SJCRH30 (cell line): ENCODE results near the gene MYZAP. TPM values are rescaled to one million over a fixed set of nuclear protein-coding genes. Genes with fewer than 3 reads are reported as not detected.

ENCODE experiments used
- DNase-seq, 2 experiments: peaks; one replicate each; pipeline ENCODE4 v3.0.0-alpha.2; 2015 to 2020
- H3K27ac ChIP-seq: fragments of 250-450 bp; sonication (Bioruptor Pico); 2 replicates; pipeline ENCODE4 v1.5.1; 2020; ENCODE audit warnings: mild to moderate bottlenecking, moderate library complexity
- H3K27me3 ChIP-seq: fragments of 250-450 bp; sonication (Bioruptor Pico); 2 replicates; pipeline ENCODE4 v1.5.1; 2020; ENCODE audit warnings: mild to moderate bottlenecking, moderate library complexity
- H3K36me3 ChIP-seq: fragments of 250-450 bp; sonication (Bioruptor Pico); 2 replicates; pipeline ENCODE4 v1.5.1; 2020; ENCODE audit warnings: mild to moderate bottlenecking, moderate library complexity
- H3K4me1 ChIP-seq: fragments of 250-450 bp; sonication (Bioruptor Pico); 2 replicates; pipeline ENCODE4 v1.5.1; 2020; ENCODE audit warnings: mild to moderate bottlenecking, moderate library complexity
- H3K4me3 ChIP-seq: fragments of 250-450 bp; sonication (Bioruptor Pico); 2 replicates; pipeline ENCODE4 v1.5.1; 2020; ENCODE audit warnings: mild to moderate bottlenecking, moderate library complexity
- H3K9me3 ChIP-seq: fragments of 250-450 bp; sonication (Bioruptor Pico); replicated peaks from 2 replicates; pipeline ENCODE4 v1.5.1; 2020; ENCODE audit warnings: mild to moderate bottlenecking, moderate library complexity
- total RNA-seq: library from RNA; depleted of rRNA; stranded (reverse); fragments of >200 nt; shearing (Covaris generic); gene quantifications from 2 replicates; pipeline ENCODE4 v1.2.3, GENCODE V29; 2014

Gene MYZAP
- total RNA-seq, 1 experiment from 2014 or later = 15.9 TPM

DNA sequence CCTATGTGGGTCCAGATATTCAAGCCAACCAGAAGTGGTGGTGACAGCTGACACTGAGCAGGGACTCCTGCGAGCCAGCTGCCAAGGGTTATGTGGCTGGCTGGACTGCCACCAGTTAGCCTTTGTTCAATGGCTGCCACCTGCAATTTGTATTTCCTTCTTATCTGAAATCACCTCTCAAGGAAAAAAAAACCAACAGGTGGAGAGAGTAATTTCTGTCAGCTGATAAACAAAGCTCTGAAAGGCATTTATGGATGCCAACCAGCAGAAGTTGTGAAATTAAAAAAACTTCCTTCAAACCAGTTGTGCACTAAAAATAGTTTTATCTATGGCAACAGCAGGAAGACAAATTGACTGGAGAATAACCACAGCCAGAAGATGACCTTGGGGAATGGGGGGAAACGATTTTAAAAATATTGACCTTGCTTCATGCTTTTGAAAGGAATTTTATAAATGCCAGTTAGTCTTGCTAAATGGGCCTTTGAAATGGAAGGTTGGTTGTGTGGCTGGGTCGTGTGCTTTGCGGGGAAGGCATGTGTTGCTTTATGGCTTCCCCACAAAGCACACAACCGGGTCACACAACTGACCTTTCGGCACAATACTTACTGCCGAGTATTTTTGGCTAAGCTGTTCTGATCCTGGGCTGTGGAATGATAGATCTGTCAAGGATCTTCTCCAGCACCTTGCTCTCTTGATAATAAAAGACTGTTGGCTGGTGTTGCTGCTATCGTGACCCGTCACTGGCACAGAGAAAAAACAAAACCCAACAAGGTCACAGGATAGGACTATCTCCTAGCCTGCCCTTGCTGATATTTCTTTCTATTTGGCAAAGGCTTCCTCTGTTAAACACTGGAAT lies 3.5 kb downstream of the MYZAP start:
- no peak overlapping the region for H3K27ac ChIP-seq

DNA sequence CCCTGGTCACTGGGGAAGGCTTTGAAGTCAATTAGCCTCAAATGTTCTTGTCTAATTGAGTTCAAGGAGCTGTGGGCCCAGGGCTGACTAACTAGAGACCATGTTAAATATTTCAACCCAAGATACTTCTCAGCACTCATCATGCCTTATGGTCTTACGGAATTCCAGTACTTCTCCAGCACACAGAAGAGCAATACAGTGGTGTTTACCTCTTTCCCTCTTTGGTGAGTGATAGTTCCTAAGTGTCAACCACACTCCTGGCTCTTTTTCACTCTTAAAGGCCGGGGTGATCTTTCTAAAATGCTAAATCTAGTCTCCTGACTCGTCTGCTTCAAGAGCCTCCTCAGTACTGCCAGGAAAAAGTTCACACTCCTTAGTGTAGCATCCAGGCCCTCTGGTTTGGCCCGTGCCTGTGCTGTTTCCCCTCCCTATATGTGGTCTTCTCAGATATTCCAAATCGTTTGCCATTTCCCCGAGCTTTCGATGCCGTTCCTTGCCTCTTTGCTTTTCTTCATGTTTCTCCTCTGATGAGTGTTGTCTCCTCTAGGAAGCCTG lies 4.7 kb downstream of the MYZAP start:
- no peak for DNase-seq

More for the DNA sequence above, 3.5 kb downstream of the MYZAP start:
- peak in 1 of 2 experiments; percentile 44 for DNase-seq
- Histone ChIP-seq H3K27me3 (no peaks in the 10 kb centered on the region), H3K36me3 (no peaks in the 10 kb centered on the region), H3K4me3 (no peak overlapping the region), H3K9me3 (no peaks in the 10 kb centered on the region), H3K4me1 (peaks cover 17% of the 10 kb centered on the region)

GRCh38 chr15:57596978-57597377 lies 5.3 kb downstream of the MYZAP start:
- H3K27me3 ChIP-seq = no peaks in the 10 kb centered on the region
- H3K9me3 ChIP-seq = no peaks in the 10 kb centered on the region
- no peaks in the 10 kb centered on the region for H3K36me3 ChIP-seq
- H3K4me3 ChIP-seq = no peak overlapping the region
- no peak for DNase-seq
- no peak overlapping the region for H3K27ac ChIP-seq
- H3K4me1 ChIP-seq = peaks cover 17% of the 10 kb centered on the region

More for the DNA sequence above, 4.7 kb downstream of the MYZAP start:
- Histone ChIP-seq H3K4me3 (no peak overlapping the region), H3K9me3 (no peaks in the 10 kb centered on the region), H3K36me3 (no peaks in the 10 kb centered on the region), H3K27ac (no peak overlapping the region), H3K27me3 (no peaks in the 10 kb centered on the region), H3K4me1 (peaks cover 17% of the 10 kb centered on the region)

DNA sequence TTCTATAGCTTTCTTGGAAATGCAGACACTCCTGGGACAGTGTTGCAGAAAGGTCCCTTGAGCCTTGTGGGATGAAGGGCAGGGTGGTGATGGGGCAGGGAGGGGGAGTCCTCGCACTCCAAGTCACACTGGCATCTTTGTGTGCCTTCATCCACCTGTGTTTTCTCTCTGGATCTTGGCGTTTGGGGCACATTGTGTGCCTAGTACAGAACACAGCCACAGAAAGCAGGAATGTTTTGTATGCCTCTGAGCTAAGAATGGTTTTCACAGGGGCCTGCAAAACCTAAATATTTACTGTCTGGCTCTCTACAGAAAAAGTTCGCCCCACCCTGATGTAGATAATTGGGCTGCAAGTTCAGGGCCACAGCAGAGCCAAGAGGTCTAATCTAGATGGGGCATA lies 5.7 kb downstream of the MYZAP start:
- Histone ChIP-seq H3K4me3 (no peak overlapping the region), H3K27ac (no peak overlapping the region), H3K9me3 (no peaks in the 10 kb centered on the region), H3K27me3 (no peaks in the 10 kb centered on the region), H3K4me1 (peaks cover 15% of the 10 kb centered on the region), H3K36me3 (no peaks in the 10 kb centered on the region)
- no peak for DNase-seq

DNA sequence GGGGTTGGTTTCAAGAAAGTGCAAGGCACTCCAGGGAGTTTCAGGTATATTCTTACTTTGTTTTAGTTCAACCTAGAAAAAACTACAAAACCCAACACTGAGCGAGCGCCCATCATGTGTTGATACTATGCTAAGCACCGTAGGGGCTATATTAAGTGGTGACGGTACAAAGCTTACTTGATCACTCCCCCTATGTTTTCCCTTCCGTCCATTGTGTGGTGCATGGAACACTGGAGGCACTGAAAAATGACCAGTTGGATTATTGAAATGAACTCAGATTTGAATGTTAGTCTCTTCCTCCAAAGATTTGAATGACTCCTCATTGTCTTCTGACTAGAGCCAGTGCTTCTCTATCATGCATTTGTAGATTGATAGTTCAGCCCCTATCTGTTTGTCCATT lies 6.6 kb downstream of the MYZAP start:
- Histone ChIP-seq H3K36me3 (no peaks in the 10 kb centered on the region), H3K27ac (no peak overlapping the region), H3K27me3 (no peaks in the 10 kb centered on the region), H3K4me3 (no peak overlapping the region), H3K4me1 (peaks cover 10% of the 10 kb centered on the region), H3K9me3 (no peaks in the 10 kb centered on the region)
- no peak for DNase-seq

DNA sequence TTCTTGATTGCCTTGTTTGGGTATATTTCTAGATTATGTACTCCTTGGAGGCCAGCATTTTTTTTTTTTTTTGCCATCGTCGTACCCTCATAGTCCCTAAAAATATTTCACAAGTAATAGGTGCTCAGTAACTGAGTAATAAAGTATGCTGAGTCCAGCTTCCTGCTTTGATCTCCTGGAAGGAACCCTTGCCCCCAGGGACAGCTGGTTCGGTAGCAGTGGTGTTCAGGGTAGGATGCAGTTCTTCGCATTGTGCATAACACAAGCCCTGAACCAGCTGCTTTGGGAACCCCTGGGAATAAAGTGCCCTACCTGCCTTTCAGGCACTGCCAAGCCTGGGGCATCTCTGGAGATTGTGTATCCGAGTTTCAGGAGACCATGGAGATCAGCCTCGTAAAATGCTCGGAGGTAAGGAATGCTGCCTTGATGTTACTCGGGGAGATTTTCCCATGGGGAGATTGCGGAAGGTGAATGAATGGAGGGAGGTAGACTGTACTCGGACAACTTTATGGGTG lies 7.6 kb downstream of the MYZAP start:
- peaks cover 15% of the 10 kb centered on the region for H3K4me1 ChIP-seq
- H3K27ac ChIP-seq = no peak overlapping the region
- H3K36me3 ChIP-seq = no peaks in the 10 kb centered on the region
- no peak for DNase-seq
- no peaks in the 10 kb centered on the region for H3K27me3 ChIP-seq
- no peaks in the 10 kb centered on the region for H3K9me3 ChIP-seq
- no peak overlapping the region for H3K4me3 ChIP-seq

DNA sequence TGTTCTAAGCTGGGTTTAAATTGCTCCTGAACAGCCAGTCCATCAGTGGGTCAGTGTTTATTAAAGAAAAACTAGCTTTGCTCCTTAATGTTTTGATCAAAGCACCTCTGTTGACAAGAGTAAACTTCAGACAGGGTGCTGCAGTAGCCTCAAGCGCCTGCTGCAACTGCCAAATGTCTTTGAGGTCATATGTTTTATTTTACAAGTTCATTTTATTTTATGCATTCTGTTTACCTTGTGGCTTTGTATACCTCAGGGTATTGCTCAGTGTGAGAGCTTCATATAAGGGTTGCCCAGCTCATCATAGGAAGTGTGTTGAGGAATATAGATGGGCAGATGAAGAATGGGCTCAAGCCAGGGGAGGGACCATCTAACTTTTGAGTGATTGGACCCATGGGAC lies 8.5 kb downstream of the MYZAP start:
- peaks cover 14% of the 10 kb centered on the region for H3K4me1 ChIP-seq
- no peak for DNase-seq
- H3K4me3 ChIP-seq = no peak overlapping the region

DNA sequence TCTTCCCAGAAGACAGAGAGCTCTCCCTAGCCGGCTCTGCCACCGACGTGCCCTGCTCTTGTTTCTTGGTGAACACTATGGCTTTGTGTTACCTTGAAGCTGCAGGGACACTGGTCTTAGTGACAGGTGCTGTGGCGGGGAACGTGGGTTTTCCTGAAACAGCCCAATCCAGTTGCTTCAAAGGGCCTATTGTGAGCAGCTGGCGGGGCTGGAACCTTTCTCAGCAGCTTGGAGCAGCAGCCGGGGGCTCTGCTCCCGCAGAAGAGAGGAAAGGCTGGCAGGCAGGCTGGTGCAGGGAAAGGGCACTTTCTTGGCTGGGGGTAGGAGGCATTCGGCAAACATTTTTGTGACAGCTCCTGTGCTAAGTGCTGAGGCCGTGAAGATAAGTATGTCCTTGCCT lies 12.8 kb downstream of the MYZAP start:
- no peaks in the 10 kb centered on the region for H3K36me3 ChIP-seq
- peak; percentile 82 to 94 for DNase-seq

More for the DNA sequence above, 8.5 kb downstream of the MYZAP start:
- H3K9me3 ChIP-seq = no peaks in the 10 kb centered on the region
- no peaks in the 10 kb centered on the region for H3K27me3 ChIP-seq
- H3K36me3 ChIP-seq = no peaks in the 10 kb centered on the region
- H3K27ac ChIP-seq = no peak overlapping the region

GRCh38 chr15:57605491-57605890 lies 13.8 kb downstream of the MYZAP start:
- Histone ChIP-seq H3K27me3 (no peaks in the 10 kb centered on the region), H3K27ac (no peak overlapping the region), H3K4me3 (no peak overlapping the region), H3K4me1 (peaks cover 11% of the 10 kb centered on the region), H3K9me3 (no peaks in the 10 kb centered on the region), H3K36me3 (no peaks in the 10 kb centered on the region)
- DNase-seq = no peak

More for the DNA sequence above, 12.8 kb downstream of the MYZAP start:
- H3K27ac ChIP-seq = peak overlapping the region; percentile 48
- H3K9me3 ChIP-seq = no peaks in the 10 kb centered on the region
- no peak overlapping the region for H3K4me3 ChIP-seq
- no peaks in the 10 kb centered on the region for H3K27me3 ChIP-seq
- peaks cover 11% of the 10 kb centered on the region for H3K4me1 ChIP-seq

DNA sequence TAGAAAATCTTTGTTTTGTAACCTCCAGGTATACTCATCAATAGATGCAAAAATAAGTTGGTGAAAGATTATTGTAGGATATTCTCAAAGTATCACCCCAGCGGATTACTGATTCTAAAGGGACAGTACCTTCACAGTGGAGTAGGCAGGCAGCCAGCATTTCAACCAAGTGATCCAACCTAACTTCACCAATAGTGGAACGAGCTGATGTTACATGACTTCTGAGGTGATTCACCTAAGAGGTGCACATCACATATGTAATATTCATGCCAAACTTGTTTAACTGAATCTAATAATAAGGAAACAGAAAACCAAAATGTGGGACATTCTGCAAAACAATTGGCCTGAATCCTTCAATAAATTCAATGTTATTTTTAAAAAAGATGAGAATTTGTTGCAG lies 14.3 kb downstream of the MYZAP start:
- Histone ChIP-seq H3K36me3 (no peaks in the 10 kb centered on the region), H3K27me3 (no peaks in the 10 kb centered on the region), H3K27ac (no peak overlapping the region), H3K9me3 (no peaks in the 10 kb centered on the region), H3K4me3 (no peak overlapping the region), H3K4me1 (peaks cover 11% of the 10 kb centered on the region)
- no peak for DNase-seq

DNA sequence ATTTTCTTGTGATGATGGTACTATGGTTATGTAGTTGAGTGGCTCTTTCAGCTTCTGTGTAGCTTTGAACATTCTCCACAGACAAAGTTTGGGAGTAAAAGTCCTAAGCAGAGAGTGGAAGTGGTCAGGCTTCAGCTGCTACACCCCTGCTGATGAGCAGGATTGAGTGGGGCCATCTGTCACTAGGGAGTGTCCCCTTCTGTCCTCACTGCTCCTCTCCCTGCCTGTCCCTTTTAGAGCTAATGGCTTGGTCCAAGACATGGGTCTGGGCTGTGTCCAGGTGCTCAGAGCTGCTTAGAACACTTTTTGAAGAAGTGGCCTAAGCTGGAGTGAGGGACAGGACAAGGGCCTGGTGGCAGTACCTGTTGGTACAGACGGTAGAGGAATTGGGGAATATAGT lies 15.1 kb downstream of the MYZAP start:
- H3K27ac ChIP-seq = no peak overlapping the region
- no peak for DNase-seq
- H3K4me1 ChIP-seq = peaks cover 11% of the 10 kb centered on the region
- no peak overlapping the region for H3K4me3 ChIP-seq
- no peaks in the 10 kb centered on the region for H3K27me3 ChIP-seq
- no peaks in the 10 kb centered on the region for H3K36me3 ChIP-seq
- no peaks in the 10 kb centered on the region for H3K9me3 ChIP-seq

DNA sequence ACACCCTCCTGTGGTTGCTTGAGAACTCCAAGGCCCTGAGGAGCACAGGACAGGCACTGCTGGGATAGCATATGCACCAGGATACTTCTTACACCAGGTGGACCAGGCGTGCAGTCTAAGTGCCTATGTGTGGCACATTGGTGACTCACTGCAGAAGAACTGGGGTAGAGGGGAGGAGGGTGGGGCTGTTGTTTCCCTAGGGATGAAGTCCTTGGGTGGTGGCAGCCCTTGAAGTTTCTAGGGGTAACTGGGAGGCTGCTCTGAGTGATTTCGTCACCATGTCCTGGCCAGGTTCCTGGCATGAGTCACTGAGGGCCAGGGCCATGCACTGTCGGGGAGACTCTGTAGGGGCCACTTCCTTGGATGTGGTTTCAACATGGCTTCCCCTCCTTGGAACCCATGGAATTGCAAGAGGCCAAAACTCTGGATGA lies 15.9 kb downstream of the MYZAP start:
- Histone ChIP-seq H3K9me3 (no peaks in the 10 kb centered on the region), H3K36me3 (no peaks in the 10 kb centered on the region), H3K4me3 (no peak overlapping the region), H3K27ac (no peak overlapping the region), H3K4me1 (peaks cover 11% of the 10 kb centered on the region), H3K27me3 (no peaks in the 10 kb centered on the region)
- no peak for DNase-seq

DNA sequence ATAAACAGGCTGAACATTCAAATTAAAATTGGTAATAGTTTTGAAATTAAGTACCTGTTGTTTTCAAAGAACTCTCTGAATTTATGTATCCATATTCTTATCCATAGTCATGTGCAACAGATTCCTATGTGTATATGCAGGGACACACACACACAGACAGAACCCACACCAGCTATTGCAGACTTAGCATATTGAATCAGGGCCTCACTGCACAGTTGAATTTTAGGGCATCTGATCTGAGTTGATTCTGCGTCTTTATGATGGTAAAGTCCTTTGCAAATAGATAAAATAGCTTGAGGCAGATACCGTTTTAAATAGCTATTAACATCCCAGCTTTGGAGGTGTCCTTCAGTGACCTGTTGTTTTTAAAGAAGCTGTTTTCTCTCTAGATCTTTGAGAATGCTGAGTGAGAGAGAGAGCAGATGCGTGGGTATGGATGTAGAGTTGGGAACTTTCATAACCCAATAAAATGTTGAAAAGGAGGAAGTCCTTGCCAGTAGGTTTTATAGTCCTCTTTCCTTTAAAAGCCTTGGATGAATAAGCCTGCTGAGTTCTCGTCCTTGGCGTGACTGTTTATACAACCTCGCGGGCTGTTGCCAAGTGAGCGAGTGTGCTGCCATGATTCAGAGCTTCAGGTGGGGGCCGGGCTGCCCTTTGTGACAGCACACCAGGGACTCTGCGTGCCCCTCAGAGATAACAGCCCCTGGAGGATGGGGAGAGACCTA lies 18.3 kb downstream of the MYZAP start:
- Histone ChIP-seq H3K9me3 (no peaks in the 10 kb centered on the region), H3K36me3 (no peaks in the 10 kb centered on the region), H3K27ac (no peak overlapping the region), H3K27me3 (no peaks in the 10 kb centered on the region), H3K4me1 (peaks cover 1% of the 10 kb centered on the region), H3K4me3 (no peak overlapping the region)
- no peak for DNase-seq

- Histone ChIP-seq H3K9me3 (no peaks in the 10 kb centered on the region), H3K36me3 (no peaks in the 10 kb centered on the region), H3K27ac (no peak overlapping the region), H3K4me3 (no peak overlapping the region), H3K4me1 (no peaks in the 10 kb centered on the region), H3K27me3 (no peaks in the 10 kb centered on the region)
- no peak for DNase-seq
Measured at GRCh38 chr15:57611123-57611522, 19.4 kb downstream of the MYZAP start.

DNA sequence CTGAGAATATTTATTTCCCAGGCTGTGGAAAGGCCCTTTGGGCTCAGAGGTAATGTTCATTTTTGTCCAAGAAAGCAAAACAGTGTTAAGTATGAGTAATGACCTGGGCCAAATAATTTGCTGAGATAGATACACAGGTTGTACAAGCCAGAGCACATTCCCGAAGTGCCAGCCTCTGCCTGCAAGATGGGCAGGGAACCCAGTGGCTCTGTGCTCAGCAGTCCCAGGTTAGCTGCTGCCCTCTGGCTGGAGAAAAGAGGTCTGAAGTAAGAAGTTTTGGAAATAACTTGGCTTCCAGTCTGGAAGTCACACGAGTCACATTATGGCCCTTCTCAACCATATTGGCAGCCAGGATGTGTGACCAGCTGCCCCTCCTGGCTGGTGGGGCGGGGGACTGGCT lies 20.2 kb downstream of the MYZAP start:
- no peaks in the 10 kb centered on the region for H3K27me3 ChIP-seq
- H3K36me3 ChIP-seq = no peaks in the 10 kb centered on the region
- no peaks in the 10 kb centered on the region for H3K9me3 ChIP-seq
- H3K4me1 ChIP-seq = no peaks in the 10 kb centered on the region
- DNase-seq = no peak
- H3K27ac ChIP-seq = no peak overlapping the region
- H3K4me3 ChIP-seq = no peak overlapping the region
